Right lobe of liver (tissue), 6 donors: Measurements from ENCODE around the gene ZNF577. TPM values are rescaled to one million over a fixed set of nuclear protein-coding genes. Genes with fewer than 3 reads are reported as not detected.
A peak's percentile ranks its signal among the peaks of the same experiment; 100 is the strongest.

Source experiments
- ATAC-seq, 4 donors: fragments of 200-7000 bp; cut with Tn5 transposase; one replicate each; pipeline ENCODE4 v1.9.1; 2020; ENCODE audit warnings: mild to moderate bottlenecking in 4 of 4, moderate library complexity in 4 of 4
- DNase-seq, 3 donors: peaks; one replicate each; pipeline ENCODE4 v3.0.0-alpha.2; 2020
- H3K27ac ChIP-seq, 3 donors: fragments of 200-600 bp; one replicate each; pipeline ENCODE4 v1.8.0; 2022
- H3K27me3 ChIP-seq, 2 donors: fragments of 200-600 bp; one replicate each; pipeline ENCODE4 v1.8.0; 2022
- H3K36me3 ChIP-seq, 4 donors: fragments of 200-600 bp; sonication (generic) in 1 of 4; one replicate each; pipeline versions ENCODE4 v1.5.1 to v1.8.0; 2017 to 2022; ENCODE audit warnings: control low read depth in 1 of 4
- H3K4me1 ChIP-seq, 4 donors: fragments of 200-600 bp; sonication (generic) in 1 of 4; one replicate each; pipeline versions ENCODE4 v1.5.1 to v1.8.0; 2017 to 2022; ENCODE audit warnings: control low read depth in 1 of 4
- H3K4me3 ChIP-seq, 3 donors: fragments of 200-600 bp; one replicate each; pipeline ENCODE4 v1.8.0; 2022
- H3K9me3 ChIP-seq, 4 donors: fragments of 200-600 bp; sonication (generic) in 1 of 4; one replicate each; pipeline versions ENCODE4 v1.5.1 to v1.8.0; 2017 to 2022; ENCODE audit warnings: control low read depth in 1 of 4
- POLR2A ChIP-seq: fragments of 450-650 bp; IDR thresholded peaks from one replicate; pipeline ENCODE4 v1.6.1; 2017; ENCODE audit warnings: antibody characterized with exemption, mild to moderate bottlenecking
- WGBS: methylation state at CpG from one replicate; pipeline ENCODE4 v1.1.6; 2018; ENCODE audit warnings: low coverage, low lambda C conversion rate; ENCODE audit not compliant: insufficient coverage; ENCODE audit errors: missing lambda C conversion rate; 5-methylcytosine and 5-hydroxymethylcytosine counted together
- intact Hi-C, 2 donors: fragments of 100-400 bp; cut with DNase I; formaldehyde crosslinking; loops; one replicate each; pipeline versions ENCODE4 v1.11.2 to v1.14.1; 2022
- total RNA-seq, 6 experiments: library from RNA; depleted of rRNA in 2 of 6; stranded (reverse); fragments of >200 nt in 2 of 6; fragmentation: NEBNext Ultra II Directional in 3 of 6; extraction: Animal tissue kit (Norgen Biotek cat#: 25700) in 3 of 6; gene quantifications; one replicate each; pipeline versions ENCODE4 v1.1.0 to v1.2.4, GENCODE V29; 2016 to 2023
- TF ChIP-seq, protein P1 (sequence below), 4 donors: fragments of 200-600 bp in 3 of 4; fragments of 450-650 bp in 1 of 4; IDR thresholded peaks; one replicate each; pipeline versions ENCODE4 v1.5.1 to v1.8.0; 2016 to 2022; ENCODE audit warnings: antibody characterized with exemption in 4 of 4, mild to moderate bottlenecking in 2 of 4
- donor health status: DM: no; HTN: yes; CAD: no.
- donor health status: DM: no; HTN: no; CAD: no.
- donor health status: DM: no; HTN: no; CAD: no.
- donor health status: DM: no; HTN: yes; CAD: no.
- donor health status: DM: no; HTN: yes; CAD: no.

ZNF577 gene
- total RNA-seq, 6 experiments from 2014 or later, result 1.4 to 6.6 (median 3.8) TPM

GRCh38 chr19:51926426-51926783 lies 38.7 kb upstream of the ZNF577 start:
- DNase-seq (no peak), ATAC-seq (no peak)
- H3K36me3 ChIP-seq, result peaks cover 0 to 13% (median 0%) of the 10 kb centered on the region in 4 donors
- H3K4me1 ChIP-seq, result peaks cover 0 to 7% (median 0%) of the 10 kb centered on the region in 4 donors
- H3K9me3 ChIP-seq, result peaks cover 0 to 15% (median under 1%) of the 10 kb centered on the region in 4 donors
- intact Hi-C loops, result no loop called here
- peak overlapping the region; percentile 87 to 92 (median 88) for H3K4me3 ChIP-seq
- 29% methylated on average over 11 of the region's 11 CpGs for WGBS
- peak overlapping the region in 1 of 3 donors; percentile 84 for H3K27ac ChIP-seq
- no peaks in the 10 kb centered on the region for H3K27me3 ChIP-seq
- TF ChIP-seq, protein P1, sequence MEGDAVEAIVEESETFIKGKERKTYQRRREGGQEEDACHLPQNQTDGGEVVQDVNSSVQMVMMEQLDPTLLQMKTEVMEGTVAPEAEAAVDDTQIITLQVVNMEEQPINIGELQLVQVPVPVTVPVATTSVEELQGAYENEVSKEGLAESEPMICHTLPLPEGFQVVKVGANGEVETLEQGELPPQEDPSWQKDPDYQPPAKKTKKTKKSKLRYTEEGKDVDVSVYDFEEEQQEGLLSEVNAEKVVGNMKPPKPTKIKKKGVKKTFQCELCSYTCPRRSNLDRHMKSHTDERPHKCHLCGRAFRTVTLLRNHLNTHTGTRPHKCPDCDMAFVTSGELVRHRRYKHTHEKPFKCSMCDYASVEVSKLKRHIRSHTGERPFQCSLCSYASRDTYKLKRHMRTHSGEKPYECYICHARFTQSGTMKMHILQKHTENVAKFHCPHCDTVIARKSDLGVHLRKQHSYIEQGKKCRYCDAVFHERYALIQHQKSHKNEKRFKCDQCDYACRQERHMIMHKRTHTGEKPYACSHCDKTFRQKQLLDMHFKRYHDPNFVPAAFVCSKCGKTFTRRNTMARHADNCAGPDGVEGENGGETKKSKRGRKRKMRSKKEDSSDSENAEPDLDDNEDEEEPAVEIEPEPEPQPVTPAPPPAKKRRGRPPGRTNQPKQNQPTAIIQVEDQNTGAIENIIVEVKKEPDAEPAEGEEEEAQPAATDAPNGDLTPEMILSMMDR (IDR thresholded peaks at IDR 0.05), result no peak
- no peak for TF ChIP-seq POLR2A

DNA sequence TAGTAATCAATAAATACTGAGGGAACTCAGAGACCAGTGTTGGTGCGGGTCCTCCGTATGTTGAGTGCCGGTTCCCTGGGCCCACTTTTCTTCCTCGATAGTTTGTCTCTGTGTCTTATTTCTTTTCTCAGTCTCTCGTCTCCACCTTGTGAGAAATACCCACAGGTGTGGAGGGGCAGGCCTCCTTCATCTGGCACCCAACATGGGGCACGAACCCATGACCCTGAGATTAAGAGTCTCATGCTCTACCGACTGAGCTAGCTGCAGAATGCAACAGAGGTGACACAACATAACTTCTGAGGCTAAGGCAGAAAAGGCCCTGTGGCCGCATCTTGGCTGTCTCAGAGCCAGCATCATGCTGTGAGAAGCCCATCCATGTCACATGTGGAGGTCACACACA lies 34.2 kb upstream of the ZNF577 start:
- Histone ChIP-seq H3K4me1 (no peaks in the 10 kb centered on the region), H3K4me3 (no peak overlapping the region), H3K27me3 (no peaks in the 10 kb centered on the region), H3K9me3 (peaks cover 0 to 14% (median 2%) of the 10 kb centered on the region in 4 donors), H3K27ac (no peak overlapping the region), H3K36me3 (no peaks in the 10 kb centered on the region)
- intact Hi-C loops, result no loop called here
- TF ChIP-seq, protein P1 (IDR thresholded peaks at IDR 0.05), result no peak
- no peak for TF ChIP-seq POLR2A
- ATAC-seq (no peak), DNase-seq (no peak)
- WGBS, result 76% methylated on average over 7 of the region's 8 CpGs

DNA sequence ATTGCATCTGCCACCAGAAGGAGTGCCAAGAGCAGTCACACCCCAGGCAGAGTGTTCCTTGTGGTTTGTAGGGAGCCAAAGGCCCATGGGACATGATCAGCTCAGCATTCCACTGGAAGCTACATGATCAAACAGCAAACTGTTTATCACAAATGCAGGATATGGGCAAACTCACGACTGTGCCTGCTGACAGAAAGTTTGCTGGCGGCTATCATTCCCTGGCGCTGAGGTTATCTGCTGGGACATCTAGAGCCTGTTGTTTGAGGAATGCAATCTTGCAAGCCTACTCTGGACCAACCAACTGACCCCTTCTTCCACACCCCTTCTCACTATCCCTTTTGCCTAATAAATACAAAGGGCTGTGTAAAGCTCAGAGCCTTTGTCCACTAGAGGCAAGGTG lies 31.9 kb upstream of the ZNF577 start:
- ATAC-seq, result no peak
- no peak overlapping the region for H3K27ac ChIP-seq
- H3K9me3 ChIP-seq, result peaks cover 0 to 27% (median 7%) of the 10 kb centered on the region in 4 donors
- 80% methylated on average over 1 of the region's 3 CpGs for WGBS
- DNase-seq, result no peak
- intact Hi-C loops, result no loop called here
- H3K4me1 ChIP-seq, result no peaks in the 10 kb centered on the region
- TF ChIP-seq, protein P1 (IDR thresholded peaks at IDR 0.05), result no peak
- TF ChIP-seq POLR2A, result no peak
- H3K27me3 ChIP-seq, result no peaks in the 10 kb centered on the region
- H3K36me3 ChIP-seq, result no peaks in the 10 kb centered on the region
- H3K4me3 ChIP-seq, result no peak overlapping the region

DNA sequence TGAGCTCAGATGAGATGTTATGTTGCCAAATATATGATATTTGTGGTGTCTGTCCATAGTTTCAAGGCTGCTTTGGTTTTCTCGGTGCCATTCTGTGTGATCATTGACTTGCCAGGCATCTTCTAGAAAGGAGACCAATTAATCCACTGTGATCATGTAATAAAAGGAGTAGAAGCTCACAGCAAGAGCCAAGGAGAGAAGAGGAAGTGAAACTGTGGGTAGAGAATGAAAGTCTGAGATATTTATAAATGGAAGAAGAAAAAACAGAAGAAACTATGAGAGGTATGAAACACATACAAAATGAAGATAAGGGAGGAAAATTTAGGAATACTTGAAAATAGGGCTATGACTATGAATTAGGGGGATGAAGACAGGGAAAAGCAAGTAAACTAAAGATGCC lies 28.4 kb upstream of the ZNF577 start:
- no peaks in the 10 kb centered on the region for H3K4me1 ChIP-seq
- TF ChIP-seq, protein P1 (IDR thresholded peaks at IDR 0.05), result no peak
- TF ChIP-seq POLR2A, result no peak
- DNase-seq (no peak), ATAC-seq (no peak)
- peaks cover 0 to 26% (median 14%) of the 10 kb centered on the region in 4 donors for H3K9me3 ChIP-seq
- H3K27me3 ChIP-seq, result no peaks in the 10 kb centered on the region
- intact Hi-C loops, result no loop called here
- H3K36me3 ChIP-seq, result no peaks in the 10 kb centered on the region
- no peak overlapping the region for H3K4me3 ChIP-seq
- WGBS, result 80% methylated on average over 1 of the region's 1 CpG
- H3K27ac ChIP-seq, result no peak overlapping the region
